Measurements from ENCODE around the gene CNN2. TPM values are rescaled to one million over a fixed set of nuclear protein-coding genes. Genes with fewer than 3 reads are reported as not detected.

CNN2 gene
- total and polyA plus RNA-seq, 2 of the 13 experiments (the other 11 are each of a cell fraction or from before 2014, with no cell fraction given) = 63.6 to 70.0 TPM

DNA sequence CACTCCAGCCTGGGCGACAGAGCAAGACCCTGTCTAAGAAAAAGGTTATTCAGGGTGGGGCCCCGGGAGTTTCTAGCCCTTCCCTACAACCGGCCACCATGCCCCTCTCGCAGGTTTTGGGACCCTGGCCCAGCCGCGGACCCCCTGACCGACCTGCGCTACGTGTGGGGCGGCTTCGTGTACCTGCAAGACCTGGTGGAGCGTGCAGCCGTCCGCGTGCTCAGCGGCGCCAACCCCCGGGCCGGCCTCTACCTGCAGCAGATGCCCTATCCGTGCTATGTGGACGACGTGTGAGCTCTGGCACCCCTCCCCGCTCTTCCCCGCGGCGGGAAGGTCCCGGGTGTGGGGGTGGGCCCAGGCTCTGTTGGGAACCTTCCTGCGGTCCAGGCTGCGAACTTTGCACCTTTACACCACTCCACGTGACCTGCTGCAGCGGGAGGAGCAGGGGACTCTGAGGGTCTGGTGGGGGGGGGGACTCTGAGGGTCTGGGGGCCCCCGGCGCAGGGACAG, 19.8 kb downstream of the CNN2 start (continued):
- TF ChIP-seq MAZ (IDR thresholded peaks at IDR 0.05; ENCODE audit: borderline replicate concordance, low read depth, low read length) = no peak
- 0 out of 2 replicates have a peak, but pooled peaks have one; percentile 20 for TF ChIP-seq MAZ (CRISPR knock-in tag; IDR thresholded peaks at IDR 0.05; ENCODE audit: low read depth)
- TF ChIP-seq ZNF501 (CRISPR knock-in tag; IDR thresholded peaks at IDR 0.05) = 0 out of 2 replicates have a peak, but pooled peaks have one; percentile 34
- TF ChIP-seq MED13 (CRISPR knock-in tag; IDR thresholded peaks at IDR 0.05) = no peak; the same call in 1 of the 2 replicates
- peak; percentile 56; the same call in 1 of the 2 replicates for TF ChIP-seq NKX3-1 (CRISPR knock-in tag; IDR thresholded peaks at IDR 0.05)
- TF ChIP-seq YEATS4 (CRISPR knock-in tag; IDR thresholded peaks at IDR 0.05; ENCODE audit: borderline replicate concordance) = peak; percentile 46; the same call in 1 of the 2 replicates
- TF ChIP-seq RAD21 (CRISPR knock-in tag; IDR thresholded peaks at IDR 0.05) = peak; percentile 43; the same call in 1 of the 2 replicates
- 0 out of 2 replicates have a peak, but pooled peaks have one; percentile 83 for TF ChIP-seq SMAD9 (CRISPR knock-in tag; IDR thresholded peaks at IDR 0.05)
- 0 out of 2 replicates have a peak, but pooled peaks have one; percentile 37 for TF ChIP-seq ZNF337 (CRISPR knock-in tag; IDR thresholded peaks at IDR 0.05; ENCODE audit: borderline replicate concordance, low read depth)
- peak; percentile 50; the same call in 1 of the 2 replicates for TF ChIP-seq ZBTB7A (CRISPR knock-in tag; IDR thresholded peaks at IDR 0.05)
- TF ChIP-seq ZNF709 (CRISPR knock-in tag; IDR thresholded peaks at IDR 0.05) = peak; percentile 75; the same call in 1 of the 2 replicates
- no peak for TF ChIP-seq ETV6 (CRISPR knock-in tag; conservative IDR thresholded peaks at IDR 0.05)
- TF ChIP-seq HHEX (CRISPR knock-in tag; IDR thresholded peaks at IDR 0.05) = no peak
- 0 out of 2 replicates have a peak, but pooled peaks have one; percentile 13 for TF ChIP-seq FOXA3 (CRISPR knock-in tag; IDR thresholded peaks at IDR 0.05)
- TF ChIP-seq ZNF607 (CRISPR knock-in tag; IDR thresholded peaks at IDR 0.05; ENCODE audit: borderline replicate concordance) = peak; percentile 81
- peak; percentile 40; the same call in 1 of the 2 replicates for TF ChIP-seq PBX3 (CRISPR knock-in tag; IDR thresholded peaks at IDR 0.05; ENCODE audit: borderline replicate concordance)
- peak; percentile 83; the same call in 1 of the 2 replicates for TF ChIP-seq ZNF605 (CRISPR knock-in tag; IDR thresholded peaks at IDR 0.05)
- peak; percentile 87; the same call in 1 of the 2 replicates for TF ChIP-seq MTA1 (CRISPR knock-in tag; IDR thresholded peaks at IDR 0.05; ENCODE audit: borderline replicate concordance)
- TF ChIP-seq, protein P1, sequence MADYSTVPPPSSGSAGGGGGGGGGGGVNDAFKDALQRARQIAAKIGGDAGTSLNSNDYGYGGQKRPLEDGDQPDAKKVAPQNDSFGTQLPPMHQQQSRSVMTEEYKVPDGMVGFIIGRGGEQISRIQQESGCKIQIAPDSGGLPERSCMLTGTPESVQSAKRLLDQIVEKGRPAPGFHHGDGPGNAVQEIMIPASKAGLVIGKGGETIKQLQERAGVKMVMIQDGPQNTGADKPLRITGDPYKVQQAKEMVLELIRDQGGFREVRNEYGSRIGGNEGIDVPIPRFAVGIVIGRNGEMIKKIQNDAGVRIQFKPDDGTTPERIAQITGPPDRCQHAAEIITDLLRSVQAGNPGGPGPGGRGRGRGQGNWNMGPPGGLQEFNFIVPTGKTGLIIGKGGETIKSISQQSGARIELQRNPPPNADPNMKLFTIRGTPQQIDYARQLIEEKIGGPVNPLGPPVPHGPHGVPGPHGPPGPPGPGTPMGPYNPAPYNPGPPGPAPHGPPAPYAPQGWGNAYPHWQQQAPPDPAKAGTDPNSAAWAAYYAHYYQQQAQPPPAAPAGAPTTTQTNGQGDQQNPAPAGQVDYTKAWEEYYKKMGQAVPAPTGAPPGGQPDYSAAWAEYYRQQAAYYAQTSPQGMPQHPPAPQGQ (CRISPR knock-in tag; IDR thresholded peaks at IDR 0.05; ENCODE audit: borderline replicate concordance) = no peak
- TF ChIP-seq ZFP90 (CRISPR knock-in tag; IDR thresholded peaks at IDR 0.05; ENCODE audit: borderline replicate concordance) = peak; percentile 88
- TF ChIP-seq ZNF547 (CRISPR knock-in tag; IDR thresholded peaks at IDR 0.05) = peak; percentile 81; the same call in 1 of the 2 replicates
- TF ChIP-seq, protein P2, sequence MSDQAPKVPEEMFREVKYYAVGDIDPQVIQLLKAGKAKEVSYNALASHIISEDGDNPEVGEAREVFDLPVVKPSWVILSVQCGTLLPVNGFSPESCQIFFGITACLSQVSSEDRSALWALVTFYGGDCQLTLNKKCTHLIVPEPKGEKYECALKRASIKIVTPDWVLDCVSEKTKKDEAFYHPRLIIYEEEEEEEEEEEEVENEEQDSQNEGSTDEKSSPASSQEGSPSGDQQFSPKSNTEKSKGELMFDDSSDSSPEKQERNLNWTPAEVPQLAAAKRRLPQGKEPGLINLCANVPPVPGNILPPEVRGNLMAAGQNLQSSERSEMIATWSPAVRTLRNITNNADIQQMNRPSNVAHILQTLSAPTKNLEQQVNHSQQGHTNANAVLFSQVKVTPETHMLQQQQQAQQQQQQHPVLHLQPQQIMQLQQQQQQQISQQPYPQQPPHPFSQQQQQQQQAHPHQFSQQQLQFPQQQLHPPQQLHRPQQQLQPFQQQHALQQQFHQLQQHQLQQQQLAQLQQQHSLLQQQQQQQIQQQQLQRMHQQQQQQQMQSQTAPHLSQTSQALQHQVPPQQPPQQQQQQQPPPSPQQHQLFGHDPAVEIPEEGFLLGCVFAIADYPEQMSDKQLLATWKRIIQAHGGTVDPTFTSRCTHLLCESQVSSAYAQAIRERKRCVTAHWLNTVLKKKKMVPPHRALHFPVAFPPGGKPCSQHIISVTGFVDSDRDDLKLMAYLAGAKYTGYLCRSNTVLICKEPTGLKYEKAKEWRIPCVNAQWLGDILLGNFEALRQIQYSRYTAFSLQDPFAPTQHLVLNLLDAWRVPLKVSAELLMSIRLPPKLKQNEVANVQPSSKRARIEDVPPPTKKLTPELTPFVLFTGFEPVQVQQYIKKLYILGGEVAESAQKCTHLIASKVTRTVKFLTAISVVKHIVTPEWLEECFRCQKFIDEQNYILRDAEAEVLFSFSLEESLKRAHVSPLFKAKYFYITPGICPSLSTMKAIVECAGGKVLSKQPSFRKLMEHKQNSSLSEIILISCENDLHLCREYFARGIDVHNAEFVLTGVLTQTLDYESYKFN (CRISPR knock-in tag; conservative IDR thresholded peaks at IDR 0.05) = peak; percentile 86

Data from HepG2 (cell line).